Caco-2 (cell line): ENCODE results near the gene ZNF320. TPM values are rescaled to one million over a fixed set of nuclear protein-coding genes. Genes with fewer than 3 reads are reported as not detected.
"Not testable (repeated sequence)": the region's sequence is repeated elsewhere in the genome, so short reads cannot be mapped to it uniquely, and the experiment has no call there.

Experiments used
- BruUV-seq: library from RNA; stranded (reverse); fragments of 400-500 nt; replicated peaks from 2 replicates; lab custom pipeline; 2021; lab: Mats Ljungman, UMichigan
- CTCF ChIA-PET: fragments of 300-600 bp; sonication (Branson Sonifier 250); formaldehyde crosslinking; loops from one replicate; lab custom pipeline; 2022; ENCODE audit warnings: antibody characterized with exemption; lab: Charles Lee
- POLR2A ChIA-PET: fragments of 300-600 bp; sonication (Branson Sonifier 250); formaldehyde crosslinking; loops from one replicate; lab custom pipeline; 2022; ENCODE audit warnings: antibody characterized with exemption; lab: Charles Lee
- DNase-seq, 2 experiments: peaks; one replicate each; pipeline versions ENCODE4 v3.0.0 to v3.0.0-alpha.2; 2020 to 2022
- H3K27me3 ChIP-seq: replicated peaks from 2 replicates; pipeline ENCODE4 v1.6.0; 2011; ENCODE audit warnings: low read length; ENCODE audit not compliant: control insufficient read depth, insufficient read depth
- H3K36me3 ChIP-seq: 2 replicates; pipeline ENCODE4 v1.5.1; 2011; ENCODE audit warnings: low read length; ENCODE audit not compliant: control insufficient read depth, insufficient read depth
- H3K4me1 ChIP-seq: fragments of 250-450 bp; sonication (Bioruptor Pico); 2 replicates; pipeline ENCODE4 v1.5.1; 2020; ENCODE audit warnings: mild to moderate bottlenecking
- H3K4me3 ChIP-seq: 2 replicates; pipeline ENCODE4 v1.5.1; 2011; ENCODE audit warnings: low read depth, mild to moderate bottlenecking, control low read depth, low read length
- H3K9me3 ChIP-seq: fragments of 250-450 bp; sonication (Bioruptor Pico); 2 replicates; pipeline ENCODE4 v1.5.1; 2020; ENCODE audit warnings: mild to moderate bottlenecking, moderate library complexity
- H3K27ac Mint-ChIP-seq: one replicate; pipeline ENCODE4 v1.8.0; 2022; ENCODE audit warnings: mixed read lengths; ENCODE audit not compliant: unreplicated experiment
- H3K27me3 Mint-ChIP-seq: one replicate; pipeline ENCODE4 v1.8.0; 2022; ENCODE audit warnings: mixed read lengths; ENCODE audit not compliant: insufficient read depth, unreplicated experiment
- H3K36me3 Mint-ChIP-seq: one replicate; pipeline ENCODE4 v1.8.0; 2022; ENCODE audit warnings: mild to moderate bottlenecking, mixed read lengths; ENCODE audit not compliant: insufficient read depth, unreplicated experiment
- H3K4me1 Mint-ChIP-seq: one replicate; pipeline ENCODE4 v1.8.0; 2022; ENCODE audit warnings: low read depth, mixed read lengths; ENCODE audit not compliant: unreplicated experiment
- H3K4me3 Mint-ChIP-seq: one replicate; pipeline ENCODE4 v1.8.0; 2022; ENCODE audit warnings: mild to moderate bottlenecking, moderate library complexity, mixed read lengths; ENCODE audit not compliant: unreplicated experiment
- H3K9me3 Mint-ChIP-seq: one replicate; pipeline ENCODE4 v1.8.0; 2022; ENCODE audit warnings: mixed read lengths; ENCODE audit not compliant: unreplicated experiment
- CTCF ChIP-seq, 2 experiments: fragments of 200-600 bp in 1 of 2; IDR thresholded peaks; 1 replicate in 1 of 2; 2 replicates in 1 of 2; pipeline versions ENCODE4 v1.5.1 to v1.8.0; 2011 to 2022; ENCODE audit warnings: antibody characterized with exemption in 1 of 2, control low read depth in 1 of 2, inconsistent platforms in 1 of 2, low read depth in 1 of 2, low read length in 1 of 2, mild to moderate bottlenecking in 1 of 2, moderate library complexity in 1 of 2; ENCODE audit not compliant: insufficient read depth in 1 of 2, severe bottlenecking in 1 of 2, unreplicated experiment in 1 of 2
- intact Hi-C: fragments of 100-400 bp; cut with micrococcal nuclease; formaldehyde crosslinking; loops from one replicate; pipeline ENCODE4 v1.10.0; 2022; ENCODE audit not compliant: unreplicated experiment
- total RNA-seq: library from RNA; stranded (reverse); gene quantifications from 2 replicates; pipeline ENCODE4 v1.2.3, GENCODE V29; 2022

Gene ZNF320
- total RNA-seq, 1 experiment from 2014 or later, result 14.7 TPM

GRCh38 chr19:52889931-52890330 lies 7.5 kb downstream of the ZNF320 start:
- BruUV-seq, result no TSS peak
- Histone ChIP-seq H3K4me3 (no peak overlapping the region), H3K9me3 (peaks cover 12% of the 10 kb centered on the region), H3K4me1 (peaks cover 7% of the 10 kb centered on the region; the same call in 1 of the 2 replicates), H3K36me3 (peaks cover 2% of the 10 kb centered on the region), H3K27me3 (no peaks in the 10 kb centered on the region)
- peak overlapping the region; percentile 51 for H3K27ac Mint-ChIP-seq
- intact Hi-C loops, result no loop called here
- TF ChIP-seq CTCF (IDR thresholded peaks at IDR 0.05; ENCODE audit: insufficient read depth in 1 of 2, low read depth in 1 of 2, low read length in 1 of 2, severe bottlenecking in 1 of 2, unreplicated experiment in 1 of 2), result no peak
- ChIA-PET POLR2A (no interaction called here), CTCF (no interaction called here)
- peak overlapping the region; percentile 32 for H3K4me3 Mint-ChIP-seq
- H3K4me1 Mint-ChIP-seq, result peaks cover 18% of the 10 kb centered on the region
- peaks cover 10% of the 10 kb centered on the region for H3K9me3 Mint-ChIP-seq
- peak; percentile 21 to 43 for DNase-seq
- peaks cover 88% of the 10 kb centered on the region for H3K36me3 Mint-ChIP-seq
- H3K27me3 Mint-ChIP-seq, result no peaks in the 10 kb centered on the region

GRCh38 chr19:52889076-52889475 lies 8.4 kb downstream of the ZNF320 start:
- H3K4me1 Mint-ChIP-seq, result peaks cover 18% of the 10 kb centered on the region
- H3K4me3 Mint-ChIP-seq, result no peak overlapping the region
- POLR2A ChIA-PET, result no interaction called here
- H3K36me3 ChIP-seq, result peaks cover 6% of the 10 kb centered on the region; the same call in 1 of the 2 replicates
- TF ChIP-seq CTCF (IDR thresholded peaks at IDR 0.05; ENCODE audit: insufficient read depth in 1 of 2, low read depth in 1 of 2, low read length in 1 of 2, severe bottlenecking in 1 of 2, unreplicated experiment in 1 of 2), result no peak
- no peak overlapping the region for H3K4me3 ChIP-seq
- no peak for DNase-seq
- peaks cover 10% of the 10 kb centered on the region for H3K9me3 Mint-ChIP-seq
- peaks cover 7% of the 10 kb centered on the region; the same call in 1 of the 2 replicates for H3K4me1 ChIP-seq
- peaks cover 12% of the 10 kb centered on the region for H3K9me3 ChIP-seq
- H3K27ac Mint-ChIP-seq, result no peak overlapping the region
- intact Hi-C loops, result no loop called here
- BruUV-seq, result no TSS peak
- no peaks in the 10 kb centered on the region for H3K27me3 Mint-ChIP-seq
- no peaks in the 10 kb centered on the region for H3K27me3 ChIP-seq
- CTCF ChIA-PET, result no interaction called here
- peaks cover 88% of the 10 kb centered on the region for H3K36me3 Mint-ChIP-seq

GRCh38 chr19:52880895-52881389 lies 16.5 kb downstream of the ZNF320 start:
- H3K36me3 ChIP-seq, result peaks cover 20% of the 10 kb centered on the region
- Mint-ChIP-seq H3K4me1 (no peaks in the 10 kb centered on the region), H3K27ac (no peak overlapping the region), H3K36me3 (peaks cover 79% of the 10 kb centered on the region), H3K4me3 (no peak overlapping the region), H3K9me3 (peaks cover 31% of the 10 kb centered on the region), H3K27me3 (no peaks in the 10 kb centered on the region)
- DNase-seq, result no peak
- H3K4me3 ChIP-seq, result no peak overlapping the region
- ChIA-PET POLR2A (no interaction called here), CTCF (no interaction called here)
- peaks cover 41% of the 10 kb centered on the region for H3K9me3 ChIP-seq
- intact Hi-C loops, result no loop called here
- BruUV-seq, result TSS peak; percentile 10
- TF ChIP-seq CTCF (IDR thresholded peaks at IDR 0.05; ENCODE audit: insufficient read depth in 1 of 2, low read depth in 1 of 2, low read length in 1 of 2, severe bottlenecking in 1 of 2, unreplicated experiment in 1 of 2), result no peak
- no peaks in the 10 kb centered on the region for H3K4me1 ChIP-seq
- H3K27me3 ChIP-seq, result no peaks in the 10 kb centered on the region

- H3K4me1 Mint-ChIP-seq, H3K27me3 ChIP-seq, H3K4me3 ChIP-seq, intact Hi-C loops, CTCF ChIA-PET, H3K36me3 ChIP-seq, H3K27me3 Mint-ChIP-seq, POLR2A ChIA-PET, BruUV-seq: not testable (repeated sequence)
- peak; percentile 35 to 51 for DNase-seq
- Mint-ChIP-seq H3K9me3 (peaks cover 52% of the 10 kb centered on the region), H3K4me3 (peak overlapping the region; percentile 32), H3K36me3 (peaks cover 21% of the 10 kb centered on the region), H3K27ac (peak overlapping the region; percentile 4)
- peaks cover 18% of the 10 kb centered on the region for H3K9me3 ChIP-seq
- peaks cover 15% of the 10 kb centered on the region for H3K4me1 ChIP-seq
These were observed 24.4 kb downstream of the ZNF320 start for GRCh38 chr19:52872996-52873395.
